GM19099 (cell line): ENCODE measurements around the gene MKS1.

Experiments
- POLR2A ChIP-seq: IDR thresholded peaks from 3 replicates; pipeline ENCODE4 v1.6.1; 2011; ENCODE audit warnings: low read depth; ENCODE audit not compliant: insufficient read length; ENCODE audit errors: extremely low read depth

The MKS1 gene

DNA sequence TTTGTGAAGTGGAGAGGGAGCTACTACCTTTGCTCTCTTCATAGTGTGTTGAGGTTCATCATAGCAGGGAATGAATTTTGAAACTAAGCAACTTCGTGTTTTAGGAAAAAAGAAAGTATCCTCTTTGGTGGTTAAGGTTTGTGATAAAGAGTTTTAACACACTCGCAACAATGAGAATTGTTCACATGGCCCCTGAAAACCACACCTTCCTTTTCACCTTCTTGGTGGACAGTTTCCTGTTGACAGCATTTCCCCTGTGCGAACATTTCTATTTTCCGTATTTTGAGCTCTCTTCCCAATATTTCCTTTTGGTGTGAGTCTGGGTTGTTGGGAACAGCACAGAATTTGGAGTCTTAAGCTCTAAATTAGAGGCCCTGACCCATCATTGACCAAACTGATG, 48.4 kb downstream of the MKS1 start:
- no peak for TF ChIP-seq POLR2A

DNA sequence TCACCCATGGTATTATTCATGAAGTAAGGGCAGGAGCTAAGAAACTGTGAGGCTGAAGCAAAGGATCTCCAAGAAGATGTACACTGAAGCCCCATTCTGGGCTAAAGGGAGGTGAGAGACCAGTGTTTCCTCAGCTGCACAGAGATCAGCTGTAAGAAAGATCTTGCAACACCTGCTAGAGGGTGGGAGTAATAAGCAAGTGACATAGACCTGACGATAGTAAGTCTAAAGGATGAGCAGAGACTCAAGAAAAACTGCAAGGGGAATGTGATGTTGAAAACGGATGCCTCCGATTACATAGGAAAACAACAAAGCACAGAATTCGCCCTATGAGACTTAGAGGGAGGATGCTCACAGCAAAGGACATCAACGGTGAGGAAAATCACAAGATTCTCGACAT, 52.4 kb downstream of the MKS1 start, which contains the start of gene OR4D2:
TSS of gene OR4D2 (plus strand) at position 301 of the 400 bp plus-strand sequence. CDS start 2,674 bp downstream, outside the sequence.
- TF ChIP-seq POLR2A: no peak

- TF ChIP-seq POLR2A: no peak
Measured at GRCh38 chr17:58165981-58166380, 53.1 kb downstream of the MKS1 start.

- no peak for TF ChIP-seq POLR2A
Measured at GRCh38 chr17:58161566-58161965, 57.5 kb downstream of the MKS1 start.

GRCh38 chr17:58158181-58158580, 60.9 kb downstream of the MKS1 start:
- no peak for TF ChIP-seq POLR2A

- no peak for TF ChIP-seq POLR2A
Measured at GRCh38 chr17:58156839-58157803, 61.9 kb downstream of the MKS1 start.
